Measurements from ENCODE around the gene PTCD3.

PTCD3 gene

GRCh38 chr2:86082756-86083155 is 23.3 kb upstream of the PTCD3 start:
- DNase-seq (ENCODE audit: low spot score) = no peak

GRCh38 chr2:86087936-86088850 is 17.8 kb upstream of the PTCD3 start:
- DNase-seq (ENCODE audit: low spot score) = no peak

GRCh38 chr2:86094229-86094628 is 11.8 kb upstream of the PTCD3 start:
- no peak for DNase-seq (ENCODE audit: low spot score)

GRCh38 chr2:86097114-86097896 is 8.7 kb upstream of the PTCD3 start:
- DNase-seq (ENCODE audit: low spot score) = no peak

DNA sequence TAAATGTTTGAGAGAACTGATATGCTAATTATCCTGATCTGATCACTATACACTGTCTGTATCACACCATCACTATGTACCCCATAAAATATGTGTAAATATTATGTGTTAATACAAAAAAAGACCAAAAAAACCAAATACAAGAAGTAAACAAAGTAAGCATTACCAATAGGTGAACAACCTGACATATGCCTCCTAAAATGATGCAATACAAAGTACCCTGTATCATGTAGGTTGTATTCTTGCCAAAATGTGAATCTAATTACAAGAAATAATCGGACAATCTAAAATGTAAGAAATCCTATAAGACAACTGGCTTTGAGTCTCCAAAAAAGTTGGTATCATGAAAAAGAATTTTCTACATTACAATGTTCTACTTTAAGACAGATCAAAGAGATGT is 8.1 kb upstream of the PTCD3 start:
- no peak for DNase-seq (ENCODE audit: low spot score)

DNA sequence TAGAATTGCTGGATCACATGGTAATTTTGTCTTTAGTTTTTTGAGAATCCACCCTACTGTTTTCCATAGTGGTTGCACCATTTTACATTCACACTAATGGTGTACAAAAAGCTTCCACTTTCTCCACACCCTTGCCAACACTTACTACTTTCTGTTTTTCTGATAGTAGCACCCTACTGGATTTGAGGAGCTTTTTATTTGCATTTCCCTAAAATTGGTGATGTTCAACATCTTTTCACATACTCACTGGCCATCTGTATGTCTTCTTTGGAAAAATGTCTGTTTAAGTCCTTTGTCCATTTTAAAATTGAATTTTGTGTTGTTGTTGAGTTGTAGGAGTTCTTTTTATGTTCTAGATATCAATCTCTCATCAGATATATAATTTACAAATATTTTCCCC is 3.9 kb upstream of the PTCD3 start:
- DNase-seq (ENCODE audit: low spot score) = no peak

- peak; percentile 79 for DNase-seq (ENCODE audit: low spot score)
These were observed 625 bp upstream of the PTCD3 start, which contains the start of gene POLR1A for GRCh38 chr2:86105252-86105968. Gene POLR1A, minus strand, starts transcription at chr2:86105886. Its CDS starts 110 bp downstream, at chr2:86105776.

DNA sequence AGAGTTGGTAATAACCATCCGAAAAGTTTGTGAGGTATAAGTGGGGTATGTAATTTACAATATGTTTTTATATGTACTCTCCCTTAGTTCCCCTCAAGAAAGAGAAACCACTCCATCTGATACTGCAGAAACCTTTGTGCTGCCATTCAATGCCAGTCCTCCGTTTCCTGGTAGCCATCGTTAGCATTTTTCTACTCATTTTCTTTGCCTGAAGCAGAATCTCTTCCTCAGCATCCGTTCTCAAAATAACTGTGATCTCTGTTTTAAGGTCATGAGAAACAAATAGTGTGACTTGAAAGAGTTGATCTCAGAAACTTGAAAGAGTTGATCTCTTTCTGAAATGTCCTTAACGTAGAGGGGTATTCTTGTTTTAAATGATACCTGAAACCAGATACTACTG is 996 bp downstream of the PTCD3 start:
- no peak for DNase-seq (ENCODE audit: low spot score)

DNA sequence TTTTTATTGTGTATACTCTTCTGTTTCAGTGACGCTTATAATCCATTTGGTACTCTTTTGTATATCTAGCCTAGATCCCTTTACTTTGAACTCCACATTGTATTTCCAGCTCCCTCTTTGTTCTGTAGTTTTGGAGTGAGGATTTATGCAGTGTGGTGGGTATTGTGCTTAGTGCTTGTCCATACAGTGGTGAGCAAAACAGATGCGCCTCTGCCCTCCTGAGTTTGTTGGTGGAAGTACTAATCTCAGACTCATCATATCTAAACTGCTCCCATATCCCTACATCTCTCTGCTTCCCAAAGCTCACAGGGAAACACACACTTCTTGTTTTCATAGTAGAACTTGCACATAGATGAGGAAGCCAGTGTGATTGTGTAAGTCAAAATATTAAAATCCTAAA is 12.1 kb downstream of the PTCD3 start:
- no peak for DNase-seq (ENCODE audit: low spot score)

GRCh38 chr2:86123328-86123925 is 17.4 kb downstream of the PTCD3 start:
- DNase-seq (ENCODE audit: low spot score) = no peak

DNA sequence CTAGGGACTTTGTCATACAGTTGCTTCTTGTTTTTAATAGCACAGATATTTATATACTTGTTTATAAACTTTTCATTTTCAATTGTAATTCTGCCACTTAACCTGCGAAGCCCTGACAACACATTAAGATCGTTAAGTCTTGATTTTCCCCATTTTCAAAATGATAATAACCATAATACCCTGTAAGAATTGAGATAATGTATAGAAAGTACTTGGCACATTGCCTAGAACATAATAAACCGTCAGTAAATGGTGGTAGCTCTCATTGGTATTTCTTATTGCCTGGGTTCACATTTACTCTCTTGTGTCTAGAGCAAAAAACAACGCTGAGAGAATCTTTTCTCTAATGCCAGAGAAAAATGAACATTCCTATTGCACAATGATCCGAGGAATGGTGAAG is 18.6 kb downstream of the PTCD3 start:
- no peak for DNase-seq (ENCODE audit: low spot score)

DNA sequence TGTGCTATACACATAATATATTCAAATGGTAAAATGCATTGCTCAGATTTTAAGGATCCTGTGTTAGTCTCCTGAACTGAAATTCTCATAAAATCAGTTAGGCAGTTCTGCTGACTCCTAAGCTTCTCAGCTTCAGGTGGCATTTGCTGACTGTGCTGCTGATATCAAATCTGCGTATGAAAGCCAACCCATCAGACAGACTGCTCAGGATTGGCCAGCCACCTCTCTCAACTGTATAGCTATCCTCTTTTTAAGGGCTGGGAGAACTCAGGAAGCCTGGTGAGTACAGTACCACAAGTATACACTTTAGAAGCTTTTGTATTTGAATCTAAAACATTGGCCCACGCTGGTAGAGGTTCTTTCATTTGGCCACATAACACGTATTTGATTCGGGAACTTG is 28.7 kb downstream of the PTCD3 start:
- no peak for DNase-seq (ENCODE audit: low spot score)

GRCh38 chr2:86135653-86136052 is 29.6 kb downstream of the PTCD3 start:
- no peak for DNase-seq (ENCODE audit: low spot score)

DNA sequence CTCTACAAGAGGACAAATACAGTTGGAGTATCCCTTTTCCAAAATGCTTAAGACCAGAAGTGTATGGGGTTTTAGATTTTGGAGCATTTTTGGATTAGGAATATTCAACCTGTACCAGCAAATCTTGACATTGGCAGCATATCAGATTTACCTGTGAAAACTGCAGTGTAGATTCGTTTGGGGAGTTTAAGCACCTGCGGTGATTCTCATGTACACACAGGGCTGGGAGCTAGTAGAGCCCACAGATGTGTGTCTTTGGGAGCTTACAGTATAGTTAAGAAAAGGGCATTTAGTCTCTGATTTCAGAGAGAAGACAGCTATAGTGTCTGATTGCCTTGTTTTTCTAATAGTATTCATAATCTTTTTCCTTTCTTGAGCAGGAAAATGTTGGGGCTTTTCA is 30.1 kb downstream of the PTCD3 start:
- no peak for DNase-seq (ENCODE audit: low spot score)

GRCh38 chr2:86138736-86139625 is 32.9 kb downstream of the PTCD3 start:
- no peak for DNase-seq (ENCODE audit: low spot score)

GRCh38 chr2:86139981-86140380 is 33.9 kb downstream of the PTCD3 start:
- peak; percentile 2 for DNase-seq (ENCODE audit: low spot score)

DNA sequence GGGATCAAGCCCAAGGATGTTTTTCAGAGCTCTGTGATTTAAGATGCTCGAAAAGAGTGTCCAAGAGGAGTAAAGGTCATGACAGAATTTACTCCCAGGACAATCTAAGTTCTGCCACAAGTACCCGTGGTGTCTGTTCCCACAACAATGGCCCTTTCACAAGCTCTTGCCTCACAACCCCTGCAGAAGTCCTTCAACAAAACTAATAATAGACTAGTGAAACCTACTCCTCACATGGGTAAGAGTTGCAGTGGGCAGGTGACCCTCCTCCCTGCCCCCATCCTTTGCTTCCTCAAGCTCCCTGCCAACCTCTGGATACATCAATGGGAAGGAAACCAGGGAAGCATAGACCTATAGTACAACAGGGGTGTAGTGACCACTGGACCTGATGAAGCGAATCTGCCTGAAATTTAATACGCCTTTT is 34.9 kb downstream of the PTCD3 start:
- DNase-seq (ENCODE audit: low spot score) = no peak

DNA sequence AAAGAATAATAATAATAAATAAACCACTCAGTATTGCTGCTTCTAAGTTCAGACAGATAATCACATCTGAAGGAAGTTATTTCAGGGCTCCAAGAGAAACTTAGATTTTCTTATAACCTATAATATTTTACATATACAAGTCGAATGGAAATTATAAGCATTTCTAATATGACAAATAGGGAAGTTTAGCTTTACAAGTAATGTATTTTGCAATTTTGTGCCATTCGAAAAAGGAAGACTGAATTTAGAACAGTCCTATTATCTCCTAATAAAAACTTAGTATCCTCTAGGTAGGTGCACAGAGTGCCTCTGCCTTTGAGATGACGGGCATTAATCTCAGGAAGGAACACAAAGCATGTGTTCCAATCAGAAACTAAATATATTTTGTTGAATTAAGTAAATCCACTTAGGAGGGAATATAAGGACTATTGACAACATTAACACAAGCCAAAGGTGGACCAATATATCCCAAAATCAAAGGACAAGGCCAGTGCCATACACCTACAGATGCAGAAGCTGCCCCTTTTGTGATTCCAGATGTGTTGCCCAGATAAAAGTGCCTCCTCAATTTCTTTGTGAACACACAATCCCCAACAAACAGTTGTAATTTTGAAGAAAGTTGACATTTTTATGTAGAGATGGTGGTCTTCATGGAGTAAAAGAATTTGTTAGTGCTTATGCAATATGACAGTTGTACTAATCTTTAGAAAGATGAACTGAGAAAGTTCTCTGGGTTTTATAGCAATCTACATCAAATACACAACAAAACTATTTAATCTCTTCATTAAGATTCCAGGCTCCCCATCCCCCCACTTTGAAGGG is 36.6 kb downstream of the PTCD3 start:
- no peak for DNase-seq (ENCODE audit: low spot score)

GRCh38 chr2:86143307-86143706 is 37.3 kb downstream of the PTCD3 start:
- DNase-seq (ENCODE audit: low spot score) = no peak

Measured in CD4-positive, alpha-beta T cell treated with Interleukin-6 at 100 ng/mL for 8 hours (primary cell).